Activated T-helper 1 cell treated with anti-CD3 and anti-CD28 coated beads, Interleukin-2, amount 50 U/mL, for 16 hours (primary cell): ENCODE results near the gene BCKDK.
"Not testable (repeated sequence)": the region's sequence is repeated elsewhere in the genome, so short reads cannot be mapped to it uniquely, and the experiment has no call there.

ENCODE experiments used
- DNase-seq, 2 donors: peaks; one replicate each; pipeline ENCODE4 v3.0.0-alpha.2; 2020; ENCODE audit warnings: low read depth in 1 of 2, low spot score in 1 of 2

Gene BCKDK

DNA sequence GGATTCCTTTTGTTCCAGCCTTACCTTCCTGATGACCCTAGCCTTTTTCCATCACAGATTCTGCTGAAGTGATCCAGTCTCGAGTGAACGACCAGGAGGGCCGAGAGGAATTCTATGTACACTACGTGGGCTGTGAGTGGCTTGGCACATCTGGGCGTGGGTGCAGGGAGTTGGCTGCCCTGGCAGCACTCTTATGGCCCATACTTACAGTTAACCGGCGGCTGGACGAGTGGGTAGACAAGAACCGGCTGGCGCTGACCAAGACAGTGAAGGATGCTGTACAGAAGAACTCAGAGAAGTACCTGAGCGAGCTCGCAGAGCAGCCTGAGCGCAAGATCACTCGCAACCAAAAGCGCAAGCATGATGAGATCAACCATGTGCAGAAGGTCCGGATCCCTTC is 11.9 kb downstream of the BCKDK start:
- DNase-seq = no peak

DNA sequence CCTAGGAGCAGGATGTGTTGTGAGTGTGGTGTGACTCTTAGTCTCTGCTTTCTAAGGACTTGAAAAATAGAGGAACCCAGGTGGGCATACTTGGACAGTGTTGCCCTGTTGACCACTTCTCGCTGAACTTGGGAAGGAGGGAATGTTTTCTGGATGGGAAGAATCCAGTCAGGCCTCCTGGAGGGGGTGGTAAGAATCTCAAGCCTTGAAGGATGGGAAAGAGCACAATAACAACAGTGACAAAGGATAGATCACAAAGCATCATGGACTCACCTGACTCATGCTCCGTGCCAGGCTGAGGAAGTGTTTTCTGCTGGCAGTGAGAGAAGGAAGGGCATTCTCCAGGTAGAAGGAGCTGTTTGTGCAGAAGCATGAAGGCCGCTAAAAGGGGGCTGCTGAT is 17.7 kb downstream of the BCKDK start:
- no peak for DNase-seq

DNA sequence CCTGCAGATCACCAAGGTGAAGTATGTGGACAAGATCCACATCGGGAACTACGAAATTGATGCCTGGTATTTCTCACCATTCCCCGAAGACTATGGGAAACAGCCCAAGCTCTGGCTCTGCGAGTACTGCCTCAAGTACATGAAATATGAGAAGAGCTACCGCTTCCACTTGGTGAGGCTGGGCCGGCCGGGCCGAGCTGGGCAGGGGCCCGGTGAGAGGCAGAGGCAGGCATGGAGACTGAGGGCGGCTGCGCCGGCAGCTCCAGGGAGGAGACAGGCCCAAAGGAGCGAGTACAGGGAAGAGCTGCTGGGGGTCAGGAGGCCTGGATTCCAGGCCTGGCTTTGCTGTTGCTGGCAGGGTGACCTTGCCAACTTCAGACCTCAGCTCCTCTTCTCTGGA is 19.0 kb downstream of the BCKDK start:
- no peak for DNase-seq

DNA sequence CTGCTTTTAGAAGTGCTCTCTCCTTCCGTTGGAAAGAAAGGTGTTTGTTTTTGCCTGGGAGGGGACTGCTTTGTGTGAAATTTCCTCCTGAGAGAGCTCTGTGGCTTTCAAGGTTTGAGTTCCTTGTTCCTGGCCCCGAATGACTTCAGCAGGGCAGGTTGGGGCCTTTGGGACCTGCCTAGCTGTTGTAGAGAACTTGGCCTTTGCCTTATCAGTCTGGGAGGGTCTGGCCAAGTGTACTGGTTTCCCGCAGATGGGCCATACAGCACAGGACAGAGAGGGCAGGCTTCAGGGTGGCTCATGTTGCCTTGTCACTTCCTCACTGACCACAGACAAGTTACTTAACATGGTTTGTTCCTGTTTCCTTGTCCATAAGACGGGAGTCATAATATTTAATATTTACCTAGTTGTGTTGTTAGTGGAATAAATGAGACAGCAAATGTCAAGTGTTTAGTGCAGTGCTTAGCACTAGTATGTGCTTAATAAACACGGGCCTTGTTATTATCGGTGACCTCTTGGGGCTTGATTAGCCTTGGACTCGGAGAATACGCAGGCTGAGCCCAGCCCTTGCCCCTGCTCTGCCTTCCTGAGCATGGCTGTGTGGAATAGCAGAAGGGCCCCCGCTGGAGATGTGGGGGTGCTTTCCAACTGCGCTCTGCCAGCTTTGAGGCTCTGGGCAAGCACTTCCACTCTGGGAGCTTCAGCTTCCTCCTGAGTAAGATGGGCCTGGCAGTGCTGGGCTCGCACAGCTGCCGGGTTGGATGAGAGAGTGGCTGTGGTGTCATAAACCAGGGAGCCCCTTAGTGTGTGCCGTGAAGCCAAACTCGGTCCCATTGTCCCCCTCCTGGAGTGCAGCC is 20.8 kb downstream of the BCKDK start:
- no peak for DNase-seq

DNA sequence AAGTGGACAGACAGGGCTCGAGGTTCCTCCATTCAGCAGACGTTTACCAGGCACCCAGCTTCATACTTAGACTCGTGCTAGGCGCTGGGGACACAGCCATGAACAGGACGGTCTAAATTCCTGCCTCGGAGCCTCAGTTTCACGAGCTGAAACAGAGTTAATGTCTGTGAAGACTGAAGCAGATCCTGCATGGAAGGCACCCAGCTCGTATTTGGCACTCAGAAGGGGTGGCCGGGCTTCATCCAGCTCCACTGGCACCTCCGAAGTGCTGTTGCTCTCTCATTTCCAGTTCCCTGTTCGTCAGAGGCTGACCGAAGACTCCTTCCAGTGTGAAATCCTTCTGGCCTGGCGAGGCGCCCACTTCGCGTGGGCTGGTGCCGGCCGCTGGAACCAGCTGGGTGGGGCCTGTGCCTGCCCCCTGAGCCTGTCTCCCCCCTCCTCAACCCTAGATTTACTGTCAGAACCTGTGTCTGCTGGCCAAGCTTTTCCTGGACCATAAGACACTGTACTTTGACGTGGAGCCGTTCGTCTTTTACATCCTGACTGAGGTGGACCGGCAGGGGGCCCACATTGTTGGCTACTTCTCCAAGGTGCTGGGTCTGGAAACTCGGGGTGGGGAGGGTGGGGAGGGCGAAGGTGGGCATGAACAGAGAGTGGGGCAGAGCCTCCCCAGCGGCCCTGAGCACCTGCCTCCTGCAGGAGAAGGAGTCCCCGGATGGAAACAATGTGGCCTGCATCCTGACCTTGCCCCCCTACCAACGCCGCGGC is 21.6 kb downstream of the BCKDK start:
- no peak for DNase-seq

DNA sequence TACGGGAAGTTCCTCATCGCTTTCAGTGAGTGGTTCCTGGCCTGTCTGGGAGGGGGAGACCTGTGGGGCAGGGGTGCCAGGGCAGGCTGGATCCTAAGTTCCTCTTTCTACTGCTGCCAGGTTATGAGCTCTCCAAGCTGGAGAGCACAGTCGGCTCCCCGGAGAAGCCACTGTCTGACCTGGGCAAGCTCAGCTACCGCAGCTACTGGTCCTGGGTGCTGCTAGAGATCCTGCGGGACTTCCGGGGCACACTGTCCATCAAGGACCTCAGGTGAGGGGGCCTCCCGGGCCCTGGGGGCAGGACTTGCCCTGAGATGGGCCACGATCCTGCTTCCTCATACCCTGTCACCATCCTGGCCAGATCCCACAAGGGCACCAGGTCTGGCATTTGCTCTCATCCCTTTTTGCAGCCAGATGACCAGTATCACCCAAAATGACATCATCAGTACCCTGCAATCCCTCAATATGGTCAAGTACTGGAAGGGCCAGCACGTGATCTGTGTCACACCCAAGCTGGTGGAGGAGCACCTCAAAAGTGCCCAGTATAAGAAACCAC is 22.2 kb downstream of the BCKDK start:
- DNase-seq = no peak

DNA sequence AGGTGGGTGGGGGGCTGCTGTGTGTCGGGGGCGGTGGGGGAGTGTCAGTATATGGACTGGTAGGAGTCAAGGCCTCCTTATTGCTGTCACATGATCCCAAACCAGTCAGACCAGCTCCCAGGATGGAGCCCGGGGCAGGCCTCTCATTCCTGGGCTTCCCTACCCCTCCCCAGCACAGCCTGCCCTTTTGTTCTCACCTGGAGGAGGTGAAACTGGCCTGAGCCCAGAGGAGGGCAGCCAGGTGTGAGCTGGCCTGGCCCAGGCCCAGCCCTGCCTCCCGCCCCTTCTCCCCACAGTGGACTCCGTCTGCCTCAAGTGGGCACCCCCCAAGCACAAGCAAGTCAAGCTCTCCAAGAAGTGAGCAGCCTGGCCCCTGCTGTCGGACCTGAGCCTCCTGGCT is 22.7 kb downstream of the BCKDK start:
- DNase-seq = no peak

DNA sequence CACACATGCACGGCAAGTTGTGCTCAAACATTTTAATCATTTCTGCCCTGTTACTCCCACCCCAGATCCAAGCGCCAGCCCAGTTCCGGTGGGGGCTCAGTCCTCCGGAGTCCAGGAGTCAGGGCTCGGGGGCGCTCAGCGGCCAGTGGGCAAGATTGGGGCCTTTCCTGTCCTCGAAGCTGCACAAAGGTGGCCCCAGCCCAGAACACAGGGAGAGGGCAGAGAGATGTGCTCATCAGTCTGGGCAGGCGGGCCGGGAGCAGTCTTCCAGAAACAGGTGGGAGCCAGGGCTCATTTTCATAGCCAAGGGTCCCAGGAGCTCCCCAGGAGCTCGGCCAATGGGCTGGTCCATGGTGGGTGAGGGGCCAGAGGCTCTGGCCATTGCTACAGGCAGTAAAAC is 23.2 kb downstream of the BCKDK start:
- no peak for DNase-seq

DNA sequence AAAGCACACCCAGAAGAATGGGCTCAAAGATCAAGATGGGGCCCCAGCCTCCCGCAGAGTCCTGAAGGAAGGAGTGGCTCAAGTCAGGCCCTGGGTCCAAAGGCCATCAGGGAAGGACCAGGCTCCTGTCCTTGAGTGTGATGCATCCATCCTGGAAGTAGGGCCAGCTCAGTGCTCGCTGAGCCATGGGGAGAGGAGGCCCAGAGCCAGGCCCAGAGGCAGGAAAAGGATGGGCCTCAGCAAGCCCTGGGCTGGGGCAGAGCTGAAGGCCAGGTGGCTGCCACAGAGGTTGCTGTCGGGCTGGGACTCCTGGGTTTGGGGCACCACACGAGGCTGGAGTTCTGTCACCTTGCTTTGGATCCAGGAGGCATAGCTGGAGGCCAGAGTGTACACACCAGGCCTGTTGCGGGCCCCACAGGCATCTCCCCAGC is 23.7 kb downstream of the BCKDK start:
- DNase-seq = no peak

DNA sequence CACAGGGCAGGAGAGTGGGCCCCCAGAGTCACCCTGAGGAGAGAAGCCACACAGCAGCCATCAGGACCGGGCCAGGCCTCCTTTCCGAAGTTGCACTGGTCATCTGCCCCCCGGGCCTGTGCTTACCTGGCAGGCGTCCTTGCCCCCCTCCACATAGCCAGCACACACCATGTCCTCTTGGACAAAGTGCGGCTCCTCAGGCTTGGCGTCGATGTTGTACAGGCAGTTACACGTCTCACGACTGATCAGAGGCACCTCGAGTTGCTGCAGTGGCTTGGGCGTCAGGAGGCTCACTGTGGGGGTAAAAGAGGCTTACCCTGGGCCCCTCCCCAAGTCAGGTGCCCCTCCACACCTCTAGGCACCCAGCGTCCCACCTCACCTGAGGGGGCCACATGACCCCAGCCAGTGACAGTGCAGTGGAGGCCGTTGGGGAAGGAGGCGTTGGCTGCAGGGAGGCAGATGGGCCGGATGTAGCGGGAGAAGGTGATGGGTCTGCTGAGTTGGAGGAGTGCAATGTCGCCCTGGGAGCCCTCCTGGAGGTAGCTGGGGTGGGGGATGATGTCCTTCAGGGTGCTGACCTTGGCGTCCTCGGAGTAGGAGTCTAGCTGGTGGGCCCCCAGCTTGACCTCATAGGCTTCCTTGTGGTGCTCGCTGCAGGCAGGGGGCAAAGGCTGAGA is 24.3 kb downstream of the BCKDK start:
- no peak for DNase-seq

DNA sequence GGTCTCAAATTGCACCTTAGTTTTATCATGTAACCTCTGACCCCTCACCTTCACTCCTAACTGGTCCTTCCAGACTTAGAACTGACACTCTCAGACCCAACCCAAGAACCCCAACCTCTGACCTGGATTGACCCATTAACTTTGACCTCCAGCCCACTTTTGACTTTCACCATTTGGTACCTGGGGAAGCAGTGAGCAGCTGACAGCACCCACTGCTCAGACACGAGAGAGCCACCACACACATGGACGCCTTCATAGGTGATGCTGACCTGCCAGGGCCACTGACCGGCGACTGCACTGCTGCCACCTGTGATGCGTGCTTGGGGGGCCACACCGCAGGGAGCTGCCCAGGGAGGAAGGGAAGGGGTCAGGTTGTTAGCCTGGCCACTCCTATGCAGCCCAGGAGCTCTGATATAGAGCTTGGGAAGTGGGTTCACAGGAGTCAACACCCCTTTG is 24.9 kb downstream of the BCKDK start:
- no peak for DNase-seq

DNA sequence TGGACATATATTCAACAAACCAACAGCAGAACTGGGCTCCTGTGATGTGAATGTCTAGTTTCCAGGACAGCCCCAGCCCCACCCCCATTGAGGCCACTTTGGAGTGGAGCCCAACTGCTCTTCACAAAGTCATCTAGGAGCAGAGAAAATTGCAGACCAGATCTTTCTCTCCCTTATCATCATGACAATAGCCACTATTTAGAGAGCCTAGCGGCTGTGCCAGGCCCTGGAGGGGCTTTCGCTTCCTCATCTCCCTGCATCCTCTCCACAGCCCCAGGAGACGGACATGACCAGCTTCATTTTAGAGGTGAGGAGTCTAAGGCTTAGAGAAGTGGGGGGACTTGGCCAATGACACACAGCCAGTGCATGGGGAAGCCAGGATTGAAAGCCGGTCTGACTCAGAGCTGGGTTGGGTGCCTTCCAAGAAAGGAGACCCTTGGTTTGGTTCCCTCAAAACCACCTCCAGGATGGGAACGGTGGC is 25.9 kb downstream of the BCKDK start:
- no peak for DNase-seq

DNA sequence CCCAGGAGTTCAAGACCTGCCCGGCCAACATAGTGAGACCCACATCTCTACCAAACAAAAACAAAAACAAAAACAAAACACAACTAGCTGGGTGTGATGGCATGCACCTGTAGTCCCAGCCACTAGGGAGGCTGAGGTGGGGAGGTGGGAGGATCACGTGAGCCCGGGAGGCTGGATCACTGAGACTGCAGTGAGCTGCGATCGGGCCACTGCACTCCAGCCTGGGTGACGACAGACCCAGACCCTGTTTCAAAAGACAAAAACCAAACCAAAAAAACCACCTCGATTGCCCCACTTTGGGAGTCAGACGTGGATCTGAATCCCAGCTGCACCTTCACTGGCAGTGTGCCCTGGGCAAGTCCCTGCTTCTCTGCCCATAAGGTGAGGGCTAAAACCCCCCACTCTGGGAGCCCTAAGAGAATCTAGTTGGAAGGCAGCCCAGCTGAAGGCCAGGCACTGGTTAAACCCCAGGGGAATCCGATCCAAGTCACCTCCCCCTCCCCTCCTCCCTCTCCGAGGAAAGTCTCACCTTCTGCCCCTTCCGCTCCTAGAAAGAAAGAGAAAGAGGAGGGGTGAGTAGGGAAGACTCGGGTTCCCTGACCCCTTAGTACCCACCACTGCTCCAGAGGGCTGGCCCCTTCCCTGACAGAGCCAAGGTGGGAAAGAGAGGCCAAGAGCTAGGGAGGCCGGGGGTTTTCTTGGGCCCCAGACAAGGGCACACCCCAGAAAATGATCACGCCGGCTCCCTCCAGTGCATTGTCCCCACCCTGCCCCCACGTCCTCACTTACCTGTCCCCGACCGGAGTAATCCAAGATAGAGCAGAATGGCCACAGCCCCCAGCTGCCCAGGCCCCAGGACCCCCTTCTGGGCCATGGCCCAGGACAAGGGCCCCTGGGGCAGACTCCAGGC is 26.7 kb downstream of the BCKDK start:
- DNase-seq = no peak

DNA sequence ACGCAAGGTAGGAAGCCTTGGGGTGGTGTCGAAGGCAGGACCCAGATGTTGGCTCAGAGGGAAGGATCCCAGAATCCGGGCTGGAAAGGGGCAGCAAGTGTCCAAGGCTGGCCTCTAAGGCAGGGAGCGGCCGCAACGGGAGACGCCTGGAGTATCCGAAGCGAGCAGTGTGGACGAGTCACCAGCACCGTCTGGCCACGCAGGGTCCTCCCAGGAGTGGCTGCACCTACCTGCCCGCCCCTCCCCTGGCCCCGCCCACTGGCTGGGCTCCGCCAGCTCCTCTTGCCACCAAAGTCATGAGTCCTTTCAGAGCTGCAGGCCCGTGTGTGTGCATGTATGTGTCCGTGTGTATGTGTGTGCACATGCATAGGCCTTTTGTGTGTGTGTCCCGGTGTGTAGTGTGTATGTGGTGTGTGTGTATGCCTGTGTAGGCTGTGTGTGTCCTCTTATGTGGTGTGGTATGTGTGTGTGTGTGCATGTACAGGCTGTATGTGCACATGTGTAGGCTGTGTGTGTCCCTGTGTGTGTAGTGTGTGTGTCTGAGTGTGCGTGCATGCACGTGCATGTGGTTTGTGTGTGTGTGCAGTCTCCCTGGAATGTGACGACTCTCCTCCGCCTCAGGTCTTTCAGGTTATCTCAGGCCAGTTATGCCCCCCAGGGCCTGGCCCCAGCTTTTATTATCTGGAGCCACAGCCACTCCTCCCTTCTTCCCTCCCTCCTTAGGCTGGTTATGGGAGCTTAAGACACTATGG is 27.5 kb downstream of the BCKDK start, which contains the start of gene PRSS8:
PRSS8 (minus strand) TSS at position 193 of the 752 bp plus-strand sequence. CDS start 229 bp downstream, outside the sequence.
- no peak for DNase-seq

DNA sequence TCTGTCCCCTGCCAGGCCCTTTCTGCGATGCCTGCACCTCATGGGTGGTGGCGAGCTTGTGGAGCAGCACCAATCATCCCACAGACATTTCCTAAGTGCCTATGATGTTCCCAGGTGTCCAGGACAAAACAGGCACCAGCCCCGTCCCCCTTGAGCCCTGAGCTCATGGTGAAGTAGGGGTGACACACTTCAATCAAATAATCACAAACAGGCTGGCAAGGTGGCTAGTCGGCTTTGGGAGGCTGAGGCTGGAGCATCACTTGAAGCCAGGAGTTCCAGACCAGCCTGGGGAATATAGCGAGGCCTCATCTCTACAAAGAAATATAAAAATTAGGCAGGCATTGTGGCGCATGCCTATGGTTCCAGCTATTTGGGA is 28.1 kb downstream of the BCKDK start:
- no peak for DNase-seq

DNA sequence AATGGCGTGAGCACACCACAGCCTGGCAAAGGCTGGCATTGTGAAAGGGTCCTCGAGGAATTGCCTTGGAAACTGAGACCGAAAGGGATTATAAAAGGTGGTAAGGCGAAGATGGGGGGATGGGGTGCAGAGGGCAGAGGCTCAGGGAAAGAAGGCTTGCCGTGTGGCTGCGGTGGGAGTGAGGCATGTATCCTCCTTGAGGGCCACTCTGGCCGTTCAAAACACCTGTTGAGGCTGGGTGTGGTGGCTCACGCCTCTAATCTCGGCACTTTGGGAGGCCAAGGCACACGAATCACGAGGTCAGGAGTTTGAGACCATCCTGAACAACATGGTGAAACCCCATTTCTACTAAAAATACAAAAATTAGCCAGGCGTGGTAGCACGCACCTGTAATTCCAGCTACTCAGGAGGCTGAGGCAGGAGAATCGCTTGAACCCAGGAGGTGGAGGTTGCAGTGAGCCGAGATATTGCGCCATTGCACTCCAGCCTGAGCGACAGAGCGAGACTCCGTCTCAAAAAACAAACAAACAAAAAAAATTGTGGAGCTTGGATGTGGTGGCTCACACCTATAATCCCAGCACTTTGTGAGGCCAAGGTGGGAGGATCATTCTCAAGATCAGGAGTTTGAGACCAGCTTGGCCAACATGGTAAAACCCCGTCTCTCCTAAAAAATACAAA is 28.8 kb downstream of the BCKDK start:
- DNase-seq = not testable (repeated sequence)

DNA sequence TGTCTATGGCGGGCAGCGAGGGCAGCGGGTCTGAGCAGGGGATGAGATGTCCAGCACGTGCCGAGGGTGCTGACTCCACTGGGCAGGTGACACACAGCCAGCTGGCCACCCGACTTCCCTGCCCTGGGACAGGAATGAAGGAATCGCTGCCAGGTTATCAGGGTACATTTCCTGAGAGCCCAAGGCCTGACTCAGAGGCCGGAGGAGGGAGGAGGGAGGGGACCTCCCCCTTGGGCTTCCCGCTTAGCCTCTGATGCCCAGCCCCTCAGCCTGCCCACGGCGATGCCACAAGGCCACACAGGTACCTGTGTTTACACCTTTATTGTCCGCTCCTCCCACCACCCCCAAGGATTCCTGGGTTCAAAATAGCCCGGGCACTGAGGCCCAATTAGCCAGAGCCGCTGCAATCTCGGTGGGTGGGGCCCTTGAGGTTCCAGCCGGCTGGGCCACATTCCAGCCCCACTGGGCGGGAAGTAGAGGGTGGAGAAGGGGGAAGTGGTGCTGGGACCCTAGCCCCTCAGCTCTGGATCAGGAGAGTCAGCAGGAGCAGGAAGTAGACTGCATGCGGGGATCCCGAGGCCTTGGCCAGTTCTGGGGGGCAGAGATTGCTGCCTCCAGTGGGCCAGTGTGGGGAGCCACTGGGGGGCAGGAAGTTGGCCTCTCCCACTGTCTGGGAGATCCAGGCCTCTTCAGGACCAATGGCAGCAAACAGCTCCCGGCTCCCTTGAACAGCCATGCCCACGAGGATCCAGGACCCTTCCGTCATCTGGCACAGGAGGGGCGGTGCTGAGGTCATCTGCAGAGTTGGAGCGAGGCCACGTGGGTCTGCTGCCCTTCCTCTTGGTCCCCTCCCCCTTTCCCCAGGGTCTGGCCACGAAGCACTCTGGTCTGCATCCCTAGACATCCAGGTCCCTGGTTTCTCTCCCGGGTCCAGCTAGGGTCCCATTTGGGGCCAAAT is 30.7 kb downstream of the BCKDK start:
- DNase-seq = no peak

DNA sequence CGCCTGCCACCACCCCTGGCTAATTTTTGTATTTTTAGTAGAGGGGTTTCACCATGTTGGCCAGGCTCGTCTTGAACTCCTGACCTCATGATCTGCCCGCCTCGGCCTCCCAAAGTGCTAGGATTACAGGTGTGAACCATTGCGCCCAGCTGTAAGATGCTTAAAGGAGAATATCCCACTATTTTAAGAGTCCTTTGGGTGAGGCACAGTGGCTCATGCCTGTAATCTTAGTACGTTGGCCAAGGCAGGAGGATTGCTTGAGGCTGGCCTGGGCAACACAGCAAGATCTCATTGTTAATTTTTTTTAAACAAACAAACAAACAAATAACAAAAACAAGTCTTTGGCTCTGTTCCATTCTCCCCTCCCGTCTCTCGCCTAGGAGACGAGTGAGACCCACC is 32.9 kb downstream of the BCKDK start:
- not testable (repeated sequence) for DNase-seq
